AG08395 (cell line): Measurements from ENCODE around the gene XAGE1B.
"Not testable (repeated sequence)": the region's sequence is repeated elsewhere in the genome, so short reads cannot be mapped to it uniquely, and the experiment has no call there.

Source experiments
- DNase-seq: peaks from one replicate; pipeline ENCODE4 v3.0.0; 2012; ENCODE audit warnings: mixed read lengths, low spot score

Gene XAGE1B, protein sequence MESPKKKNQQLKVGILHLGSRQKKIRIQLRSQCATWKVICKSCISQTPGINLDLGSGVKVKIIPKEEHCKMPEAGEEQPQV

DNA sequence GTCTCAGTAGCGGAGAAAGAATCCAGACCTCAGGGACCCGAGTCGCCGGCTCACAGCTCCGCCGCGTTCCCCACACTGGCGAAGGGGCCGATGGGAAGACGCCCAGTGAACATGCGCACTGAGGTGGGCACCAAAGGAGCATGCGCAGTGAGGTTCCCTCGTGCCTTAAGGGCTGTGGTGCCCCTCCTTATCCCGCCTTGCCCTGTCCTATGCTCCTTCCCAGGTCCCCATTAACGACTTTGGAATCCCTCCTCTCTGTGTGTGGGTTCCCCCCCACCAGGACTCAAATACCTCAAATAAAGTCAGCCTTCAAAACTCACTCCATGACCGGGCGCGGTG lies at the start of gene XAGE1B:
TSS of gene XAGE1B (minus strand) at position 77 of the 339 bp plus-strand sequence. CDS start 1,536 bp downstream, outside the sequence.
- DNase-seq = not testable (repeated sequence)

DNA sequence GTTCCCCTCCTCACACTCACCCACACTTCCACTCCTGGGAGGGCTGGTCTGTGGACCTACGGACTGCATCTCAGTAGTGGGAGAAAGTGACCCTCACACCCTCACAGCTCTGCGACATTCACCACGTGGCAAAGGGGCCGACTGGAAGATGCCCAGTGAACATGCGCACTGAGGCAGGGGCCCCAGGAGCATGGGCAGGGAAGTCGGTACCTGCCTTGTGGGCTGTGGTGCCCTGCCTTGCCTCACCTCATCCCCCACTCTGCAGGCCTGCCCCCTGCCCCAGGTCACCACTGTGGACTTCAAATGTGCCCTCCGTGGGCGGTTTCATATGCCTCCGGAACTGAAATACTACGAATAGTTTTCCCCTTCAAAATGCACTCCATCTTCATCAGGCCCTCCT lies 46.2 kb upstream of the XAGE1B start:
- no peak for DNase-seq

DNA sequence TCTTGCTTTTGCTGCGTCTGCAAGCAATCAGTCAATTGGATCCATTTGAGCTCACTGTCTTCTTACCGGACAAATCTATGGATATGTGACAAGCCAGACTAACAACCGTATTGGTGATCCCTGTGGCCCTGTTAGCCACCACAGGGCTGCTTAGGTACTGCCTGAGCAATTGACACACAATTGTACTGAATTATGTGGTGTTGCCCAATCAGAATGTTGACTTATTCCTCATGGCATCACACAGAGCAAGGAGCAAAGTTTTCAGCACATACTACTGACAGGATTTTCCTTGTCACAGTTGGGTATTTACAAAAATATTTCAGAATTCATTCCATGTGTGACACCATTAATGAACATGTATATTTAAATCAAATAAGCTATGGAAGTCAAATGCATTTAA lies 41.3 kb upstream of the XAGE1B start:
- no peak for DNase-seq

DNA sequence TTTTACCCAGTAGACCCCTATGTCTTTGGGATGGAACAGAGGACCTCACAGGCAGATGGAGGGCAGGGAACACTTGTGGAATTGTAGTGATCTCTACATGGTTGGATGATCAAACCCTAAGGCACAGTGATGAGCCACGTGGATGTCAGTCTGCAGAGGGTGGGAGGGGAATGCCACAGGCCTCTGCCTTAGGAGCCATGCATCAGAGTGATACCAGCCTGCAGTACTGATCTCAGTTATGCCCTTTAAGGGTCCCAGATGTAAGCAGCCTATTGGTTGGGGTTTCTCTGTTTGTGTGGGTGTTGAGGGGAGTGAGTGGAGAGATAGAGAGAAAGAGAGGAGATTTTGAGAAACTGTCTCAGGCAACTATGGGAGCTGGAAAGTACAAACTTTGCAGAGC lies 39.9 kb upstream of the XAGE1B start:
- no peak for DNase-seq

DNA sequence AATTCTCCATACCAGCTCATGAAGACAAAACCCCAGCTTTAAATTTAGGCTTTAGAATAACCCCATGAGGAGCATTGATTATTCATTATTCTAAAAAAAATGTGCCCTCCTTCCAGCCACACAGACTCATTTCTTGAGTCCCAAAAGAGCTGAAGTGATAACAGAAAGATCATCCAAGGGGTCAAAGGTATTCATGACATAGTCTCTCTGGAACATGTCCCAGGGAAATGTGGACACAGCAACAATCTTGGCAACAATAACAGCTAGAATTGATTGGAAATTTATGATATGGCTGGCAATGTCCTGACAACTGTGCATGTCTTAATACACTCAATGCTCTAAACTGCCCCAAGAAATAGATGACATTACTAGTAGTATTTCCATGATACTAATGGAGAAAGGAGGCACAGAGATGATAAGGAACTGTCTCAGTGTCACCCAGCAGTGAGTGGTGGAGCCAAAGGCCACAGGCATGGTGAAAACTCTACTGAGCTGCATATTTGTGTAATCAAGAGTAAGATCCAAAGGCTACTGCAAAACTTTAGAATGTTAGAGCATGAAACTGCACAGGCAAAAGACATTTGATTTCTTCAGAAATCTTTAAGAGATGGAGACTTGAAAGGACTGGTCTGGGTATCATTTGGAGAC lies 37.3 kb upstream of the XAGE1B start:
- DNase-seq = no peak

DNA sequence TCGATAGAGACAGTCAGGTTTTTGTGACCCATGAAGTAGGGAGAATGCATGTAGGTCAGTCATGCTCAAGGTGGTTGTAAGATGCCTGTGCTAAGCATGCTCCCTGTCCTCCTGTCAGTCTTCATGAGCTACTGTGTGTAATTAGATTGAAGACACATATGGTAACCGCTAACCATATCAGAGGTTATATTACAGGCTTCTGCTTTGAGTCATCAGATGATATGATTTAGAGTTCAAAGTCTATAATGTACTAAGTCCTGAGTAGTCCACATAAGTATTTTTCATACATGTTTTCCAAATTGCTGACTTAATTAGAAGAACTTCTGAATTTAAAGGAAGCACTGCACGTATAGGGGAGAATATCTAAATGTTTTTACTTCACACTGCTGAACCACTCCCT lies 31.9 kb upstream of the XAGE1B start:
- DNase-seq = not testable (repeated sequence)

DNA sequence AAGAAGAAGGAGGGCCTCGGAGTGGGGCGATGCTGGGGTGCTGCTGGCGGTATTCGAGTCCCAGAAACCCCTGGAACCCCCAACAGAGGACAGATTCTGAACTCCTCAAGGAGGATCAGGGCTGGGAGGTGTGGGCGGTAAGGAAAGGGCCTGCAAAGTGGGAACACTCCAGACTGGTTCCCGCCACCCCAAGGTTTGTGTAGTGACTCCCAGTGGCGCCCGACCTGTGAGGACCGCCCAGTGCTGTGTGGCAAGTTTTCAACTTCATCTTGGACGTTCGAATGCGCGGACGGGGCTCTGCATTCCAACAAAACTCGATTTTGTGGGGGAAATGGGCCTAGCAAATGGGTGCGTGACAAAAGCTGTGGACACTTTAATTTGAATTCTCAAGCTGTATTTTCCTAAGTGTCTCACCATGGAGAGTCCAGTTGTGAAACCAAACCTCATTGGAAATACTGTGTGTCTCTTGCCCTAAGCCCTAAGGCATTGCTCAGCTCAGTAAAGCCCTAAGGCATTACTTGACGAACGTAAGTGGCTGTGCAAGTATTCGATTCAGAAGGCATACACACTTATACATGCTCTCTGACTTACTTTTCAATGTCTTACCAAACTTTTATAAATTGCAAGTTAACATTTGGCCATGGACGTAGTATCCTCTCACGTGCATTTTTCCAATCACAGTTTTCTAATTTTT lies 27.4 kb upstream of the XAGE1B start:
- DNase-seq = no peak

DNA sequence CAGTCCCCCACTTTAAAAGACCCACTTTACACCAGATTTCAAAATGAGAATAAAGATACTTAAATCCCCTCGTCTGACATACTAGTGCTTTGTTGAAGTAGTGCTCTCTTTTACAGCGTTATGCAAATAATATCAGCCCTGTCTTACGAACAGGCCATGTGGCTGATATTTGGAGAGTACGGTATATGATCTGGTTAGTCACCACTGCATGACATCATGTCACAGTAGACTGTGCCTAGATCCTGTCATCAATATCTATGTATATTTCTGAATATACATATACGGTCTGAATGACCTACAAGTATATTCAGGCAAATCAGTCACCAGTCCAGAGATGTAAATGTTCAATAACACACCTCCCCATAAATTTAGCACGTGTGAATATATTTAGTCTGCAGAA lies 25.4 kb upstream of the XAGE1B start:
- no peak for DNase-seq

DNA sequence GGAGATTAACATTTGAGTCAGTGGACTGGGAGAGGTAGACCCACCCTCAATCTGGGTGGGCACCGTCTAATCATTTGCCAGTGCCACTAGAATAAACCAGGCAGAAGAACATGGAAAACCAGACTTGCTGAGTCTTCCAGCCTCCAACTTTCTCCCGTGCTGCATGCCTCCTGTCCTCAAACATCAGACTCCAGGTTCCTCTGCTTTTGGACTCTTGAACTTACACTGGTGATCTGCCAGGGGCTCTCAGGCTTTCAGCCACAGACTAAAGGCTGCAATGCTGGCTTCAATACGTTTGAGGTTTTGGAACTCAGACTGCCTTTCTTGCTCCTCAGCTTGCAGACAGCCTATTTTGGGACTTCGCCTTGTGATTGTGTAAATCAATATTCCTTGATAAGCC lies 24.2 kb upstream of the XAGE1B start:
- not testable (repeated sequence) for DNase-seq

DNA sequence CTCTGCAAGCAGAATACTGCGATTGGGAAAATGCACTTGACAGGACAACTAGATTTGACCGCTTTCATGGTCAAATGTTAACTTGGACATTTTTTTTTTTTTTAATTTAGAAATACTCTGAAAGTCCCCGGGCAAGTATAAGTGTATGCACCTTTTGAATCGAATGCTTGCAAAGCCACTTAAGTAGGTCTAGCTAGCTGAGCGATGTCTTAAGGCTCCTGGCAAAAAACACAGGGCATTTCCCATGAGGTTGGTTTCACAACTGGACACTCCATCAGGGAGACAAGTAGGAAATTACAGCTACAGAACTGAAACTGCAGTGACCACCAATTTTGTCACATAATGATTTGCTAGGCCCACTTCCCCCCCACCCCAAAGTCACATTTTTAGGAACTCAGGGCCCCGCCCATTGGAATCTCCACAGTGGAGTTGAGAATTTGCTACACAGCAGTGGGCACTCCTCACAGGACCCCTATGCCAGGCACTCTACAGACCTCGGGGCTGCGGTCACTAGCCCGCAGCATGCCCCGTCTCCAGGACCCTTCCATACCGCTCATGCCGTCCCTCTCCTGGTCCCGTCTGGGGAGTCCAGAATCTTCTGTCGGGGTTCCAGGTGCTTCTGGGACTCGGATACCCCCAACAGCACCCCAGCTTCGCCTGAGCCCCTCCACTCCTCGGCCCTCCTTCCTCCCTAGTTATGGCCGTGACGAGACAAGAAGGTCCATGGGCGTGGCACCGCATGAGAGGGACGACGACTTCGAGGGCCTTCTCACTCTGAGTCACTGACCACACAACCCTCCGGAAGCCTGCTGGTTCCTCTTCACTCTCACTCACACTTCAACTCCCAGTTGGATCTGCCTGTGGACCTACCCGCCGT lies 515 bp downstream of the XAGE1B start:
- DNase-seq = not testable (repeated sequence)

DNA sequence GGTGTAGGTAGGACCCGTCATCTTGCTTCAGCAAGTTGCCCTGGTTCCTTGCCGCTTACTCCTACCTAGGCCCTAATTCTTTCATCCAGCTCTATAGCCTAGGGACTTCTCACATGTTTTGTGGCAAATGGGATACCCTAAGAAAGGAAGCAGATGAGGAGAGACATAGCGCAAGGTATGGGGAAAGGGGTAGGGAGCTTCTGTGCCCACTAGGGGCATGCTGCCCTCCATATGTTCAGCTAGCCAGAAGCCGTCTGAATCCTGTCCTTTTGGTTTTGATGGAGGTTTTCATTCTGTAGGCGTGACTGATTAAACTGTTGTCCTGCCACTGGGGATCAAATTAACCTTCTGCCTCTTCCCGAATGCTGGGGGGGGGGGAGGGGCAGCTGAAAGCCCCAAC lies 5.7 kb downstream of the XAGE1B start:
- not testable (repeated sequence) for DNase-seq

DNA sequence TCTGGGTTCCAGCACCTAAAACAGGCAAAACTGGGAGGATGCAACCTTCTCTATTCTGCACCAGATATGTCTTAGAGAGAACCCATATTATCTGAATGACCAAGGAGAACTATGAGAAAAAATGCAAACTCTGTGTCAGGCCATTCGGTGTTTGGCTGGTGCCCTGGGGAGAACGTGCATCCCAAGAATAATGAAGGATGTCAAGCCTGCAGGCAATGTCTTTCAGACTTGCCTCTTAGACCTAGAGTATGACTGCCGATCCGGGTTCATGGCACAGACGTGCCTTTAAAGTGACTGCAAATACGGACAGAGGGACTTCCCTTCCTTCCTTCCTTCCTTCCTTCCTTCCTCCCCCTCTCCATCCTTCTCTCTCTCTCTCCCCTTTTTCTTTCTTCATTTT lies 6.9 kb downstream of the XAGE1B start:
- DNase-seq = no peak

DNA sequence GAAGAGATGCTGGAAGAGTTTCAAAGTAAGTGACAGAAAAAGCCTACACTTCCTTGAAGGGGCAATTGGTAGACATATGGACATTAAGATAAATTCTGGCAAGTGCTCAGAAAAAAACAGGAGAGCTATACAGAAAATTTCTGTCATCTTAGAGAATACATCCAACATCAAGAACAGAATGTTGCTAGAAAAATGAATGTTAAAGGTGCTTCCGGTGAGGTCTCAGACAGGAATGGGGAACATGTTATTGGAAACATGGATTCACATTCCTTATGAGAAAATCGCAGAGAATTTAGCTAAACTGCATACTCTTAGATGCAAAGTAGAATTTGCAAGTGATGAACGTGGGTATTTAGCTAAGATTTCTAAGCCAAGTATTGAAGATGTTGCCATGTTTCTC lies 9.5 kb downstream of the XAGE1B start:
- DNase-seq = no peak

DNA sequence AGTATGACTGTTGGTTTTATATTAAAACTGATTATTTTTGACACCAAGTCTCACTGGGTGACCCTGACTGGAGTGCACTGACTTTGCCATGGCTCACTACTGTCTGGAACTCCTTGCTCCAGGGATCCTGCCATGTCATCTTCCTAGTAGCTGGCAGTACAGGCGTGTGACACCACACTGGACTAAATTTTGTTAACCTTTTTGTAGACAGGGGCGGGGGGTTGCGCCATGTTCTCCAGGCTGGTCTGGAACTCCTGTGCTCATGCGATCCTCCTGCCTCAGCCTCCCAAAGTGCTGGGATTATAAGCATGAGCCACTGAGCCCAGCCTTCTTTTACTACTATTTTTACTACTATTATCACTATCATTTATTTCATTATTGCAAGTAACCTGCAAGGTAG lies 12.3 kb downstream of the XAGE1B start:
- DNase-seq = no peak

DNA sequence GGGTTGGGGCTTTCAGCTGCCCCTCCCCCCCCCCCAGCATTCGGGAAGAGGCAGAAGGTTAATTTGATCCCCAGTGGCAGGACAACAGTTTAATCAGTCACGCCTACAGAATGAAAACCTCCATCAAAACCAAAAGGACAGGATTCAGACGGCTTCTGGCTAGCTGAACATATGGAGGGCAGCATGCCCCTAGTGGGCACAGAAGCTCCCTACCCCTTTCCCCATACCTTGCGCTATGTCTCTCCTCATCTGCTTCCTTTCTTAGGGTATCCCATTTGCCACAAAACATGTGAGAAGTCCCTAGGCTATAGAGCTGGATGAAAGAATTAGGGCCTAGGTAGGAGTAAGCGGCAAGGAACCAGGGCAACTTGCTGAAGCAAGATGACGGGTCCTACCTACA lies 15.5 kb downstream of the XAGE1B start:
- DNase-seq = not testable (repeated sequence)

DNA sequence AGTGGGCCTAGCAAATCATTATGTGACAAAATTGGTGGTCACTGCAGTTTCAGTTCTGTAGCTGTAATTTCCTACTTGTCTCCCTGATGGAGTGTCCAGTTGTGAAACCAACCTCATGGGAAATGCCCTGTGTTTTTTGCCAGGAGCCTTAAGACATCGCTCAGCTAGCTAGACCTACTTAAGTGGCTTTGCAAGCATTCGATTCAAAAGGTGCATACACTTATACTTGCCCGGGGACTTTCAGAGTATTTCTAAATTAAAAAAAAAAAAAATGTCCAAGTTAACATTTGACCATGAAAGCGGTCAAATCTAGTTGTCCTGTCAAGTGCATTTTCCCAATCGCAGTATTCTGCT lies 20.5 kb downstream of the XAGE1B start:
- DNase-seq = not testable (repeated sequence)

DNA sequence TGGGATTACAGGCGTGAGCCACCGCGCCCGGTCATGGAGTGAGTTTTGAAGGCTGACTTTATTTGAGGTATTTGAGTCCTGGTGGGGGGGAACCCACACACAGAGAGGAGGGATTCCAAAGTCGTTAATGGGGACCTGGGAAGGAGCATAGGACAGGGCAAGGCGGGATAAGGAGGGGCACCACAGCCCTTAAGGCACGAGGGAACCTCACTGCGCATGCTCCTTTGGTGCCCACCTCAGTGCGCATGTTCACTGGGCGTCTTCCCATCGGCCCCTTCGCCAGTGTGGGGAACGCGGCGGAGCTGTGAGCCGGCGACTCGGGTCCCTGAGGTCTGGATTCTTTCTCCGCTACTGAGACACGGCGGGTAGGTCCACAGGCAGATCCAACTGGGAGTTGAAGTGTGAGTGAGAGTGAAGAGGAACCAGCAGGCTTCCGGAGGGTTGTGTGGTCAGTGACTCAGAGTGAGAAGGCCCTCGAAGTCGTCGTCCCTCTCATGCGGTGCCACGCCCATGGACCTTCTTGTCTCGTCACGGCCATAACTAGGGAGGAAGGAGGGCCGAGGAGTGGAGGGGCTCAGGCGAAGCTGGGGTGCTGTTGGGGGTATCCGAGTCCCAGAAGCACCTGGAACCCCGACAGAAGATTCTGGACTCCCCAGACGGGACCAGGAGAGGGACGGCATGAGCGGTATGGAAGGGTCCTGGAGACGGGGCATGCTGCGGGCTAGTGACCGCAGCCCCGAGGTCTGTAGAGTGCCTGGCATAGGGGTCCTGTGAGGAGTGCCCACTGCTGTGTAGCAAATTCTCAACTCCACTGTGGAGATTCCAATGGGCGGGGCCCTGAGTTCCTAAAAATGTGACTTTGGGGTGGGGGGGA lies 21.1 kb downstream of the XAGE1B start, which contains the start of gene XAGE1A:
TSS of gene XAGE1A (plus strand) at position 264 of the 874 bp plus-strand sequence. CDS start 1,554 bp downstream, outside the sequence.
- DNase-seq = not testable (repeated sequence)

DNA sequence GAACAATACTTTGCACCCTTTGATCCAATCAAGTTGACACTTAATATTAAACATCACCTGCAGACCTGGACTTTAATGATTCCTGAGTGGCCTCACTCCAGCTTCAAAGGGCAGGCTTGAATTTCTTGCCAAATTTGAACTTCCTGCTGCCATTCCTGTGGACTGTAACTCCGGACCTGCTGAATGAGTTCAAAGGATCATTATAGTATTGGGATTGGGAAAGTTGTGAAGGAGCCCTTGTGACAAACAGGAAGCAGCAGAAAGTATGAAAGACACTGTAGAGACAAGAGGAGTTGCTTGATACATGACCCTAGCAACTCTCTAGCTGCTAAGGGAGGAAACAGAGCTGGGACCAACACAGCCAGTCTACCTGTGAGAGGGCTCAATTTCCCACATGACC lies 45.6 kb downstream of the XAGE1B start:
- DNase-seq = not testable (repeated sequence)
